Posterior vena cava (tissue), 2 donors: ENCODE data around the gene CXorf51B. TPM values are rescaled to one million over a fixed set of nuclear protein-coding genes. Genes with fewer than 3 reads are reported as not detected.
"Not testable (repeated sequence)": the region's sequence is repeated elsewhere in the genome, so short reads cannot be mapped to it uniquely, and the experiment has no call there.

ENCODE experiments used
- DNase-seq: peaks from one replicate; pipeline ENCODE4 v3.0.0-alpha.2; 2020; ENCODE audit warnings: low spot score
- intact Hi-C, 2 donors: fragments of 100-400 bp; cut with DNase I; formaldehyde crosslinking; loops; one replicate each; pipeline versions ENCODE4 v1.14.1 to v1.14.2; 2022 to 2023
- long read RNA-seq, 2 donors: library from polyadenylated mRNA; unstranded; transcript quantifications; one replicate each; pipeline ENCODE4 v2.0.0, GENCODE V29; 2020 to 2021
- total RNA-seq, 2 donors: library from RNA; stranded (reverse); fragmentation: NEBNext Ultra II Directional; extraction: Animal tissue kit (Norgen Biotek cat#: 25700); gene quantifications; one replicate each; pipeline ENCODE4 v1.2.1, GENCODE V29; 2021
- donor health status: DM: yes; HTN: yes; CAD: no.
- donor health status: DM: yes; HTN: yes; CAD: no.

The CXorf51B gene
- total RNA-seq, result not detected
- long read RNA-seq, donor 1, result 0 reads
- long read RNA-seq, donor 2, result 0 reads

DNA sequence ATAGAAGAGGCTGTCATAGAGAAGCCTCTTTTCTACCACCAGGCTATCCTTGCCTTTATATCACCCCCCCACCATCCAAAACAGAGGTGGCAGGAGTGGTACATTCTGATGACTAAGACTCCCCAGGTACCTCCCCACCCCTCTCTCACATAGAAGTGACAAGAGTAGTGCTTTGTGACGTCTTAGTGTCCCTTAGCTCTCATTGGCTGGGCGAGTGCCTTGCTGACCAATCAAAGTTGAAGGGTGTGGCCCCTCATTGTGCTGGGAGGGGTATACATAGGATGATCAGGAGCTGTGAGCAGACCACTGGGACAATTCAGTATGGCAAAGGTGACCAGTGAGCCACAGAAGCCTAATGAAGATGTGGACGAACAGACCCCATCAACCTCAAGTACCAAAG is at the start of gene CXorf51B:
TSS of gene CXorf51B (plus strand) at position 301 of the 400 bp plus-strand sequence. CDS start at position 322, 21 bp downstream.
- intact Hi-C loops, DNase-seq: not testable (repeated sequence)

GRCh38 chrX:146814644-146815043 is 5.1 kb downstream of the CXorf51B start, which contains the start of gene CXorf51A:
Gene CXorf51A, minus strand, starts transcription at chrX:146814744. Its CDS starts 21 bp downstream, at chrX:146814723.
- intact Hi-C loops, DNase-seq: not testable (repeated sequence)

- DNase-seq, result peak; percentile 46
Measured at GRCh38 chrX:146831994-146832393, 22.4 kb downstream of the CXorf51B start.

GRCh38 chrX:146854281-146854680 is 44.7 kb downstream of the CXorf51B start:
- intact Hi-C loops, result no loop called here
- DNase-seq, result no peak

More at GRCh38 chrX:146831994-146832393, 22.4 kb downstream of the CXorf51B start:
- intact Hi-C loops, result no loop called here

Other genes starting within 250 kb of the CXorf51B start
- not detected for gene CXorf51A, start 5.0 kb downstream of the CXorf51B start, total RNA-seq